ENCODE results near the gene EEF1AKMT3.

The EEF1AKMT3 gene
- 2.2 to 3.0 reads per million in 2 donors for total RNA-seq

DNA sequence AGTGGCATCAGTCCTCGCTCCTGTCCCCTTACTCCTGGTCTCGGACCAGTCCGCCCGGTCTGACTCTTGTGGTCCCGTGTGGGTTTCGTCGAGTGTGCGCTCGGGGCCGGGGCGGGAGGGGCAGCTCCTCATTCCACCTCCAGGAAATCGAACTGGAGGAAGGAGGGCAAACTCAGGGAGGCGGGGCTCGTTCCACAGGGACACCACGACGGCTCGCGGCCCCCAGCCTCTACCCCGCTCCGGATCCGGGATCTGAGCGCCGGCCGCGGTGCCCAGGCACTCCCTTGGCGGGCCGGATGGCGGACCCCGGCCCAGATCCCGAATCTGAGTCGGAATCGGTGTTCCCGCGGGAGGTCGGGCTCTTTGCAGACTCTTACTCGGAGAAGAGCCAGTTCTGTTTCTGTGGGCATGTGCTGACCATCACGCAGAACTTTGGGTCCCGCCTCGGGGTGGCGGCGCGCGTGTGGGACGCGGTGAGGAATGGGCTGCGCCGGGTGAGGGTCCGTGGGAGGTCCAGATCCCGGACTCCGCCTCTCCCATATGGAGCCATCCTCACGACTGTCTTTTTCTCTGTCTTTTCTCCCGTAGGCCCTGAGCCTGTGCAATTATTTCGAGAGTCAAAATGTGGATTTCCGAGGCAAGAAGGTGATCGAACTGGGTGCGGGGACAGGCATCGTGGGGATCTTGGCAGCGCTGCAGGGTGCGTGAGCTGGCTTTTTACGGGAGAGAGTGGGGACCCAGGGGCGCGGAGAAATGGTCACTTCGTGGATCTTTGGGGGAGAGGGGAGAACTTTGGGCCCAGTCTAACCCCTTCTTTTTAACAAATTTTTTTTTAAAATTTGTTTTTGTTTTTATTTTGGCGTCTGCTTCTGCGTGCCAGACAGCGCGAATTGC, at the start of gene EEF1AKMT3:
EEF1AKMT3 (plus strand) TSS at position 186 of the 894 bp plus-strand sequence; CDS start at position 297, 111 bp downstream.
- peak in 3 of 5 experiments; percentile 14 to 34 (median 28) for DNase-seq

- DNase-seq = no peak
These were observed 49.4 kb upstream of the EEF1AKMT3 start for GRCh38 chr12:57722716-57723629.

DNA sequence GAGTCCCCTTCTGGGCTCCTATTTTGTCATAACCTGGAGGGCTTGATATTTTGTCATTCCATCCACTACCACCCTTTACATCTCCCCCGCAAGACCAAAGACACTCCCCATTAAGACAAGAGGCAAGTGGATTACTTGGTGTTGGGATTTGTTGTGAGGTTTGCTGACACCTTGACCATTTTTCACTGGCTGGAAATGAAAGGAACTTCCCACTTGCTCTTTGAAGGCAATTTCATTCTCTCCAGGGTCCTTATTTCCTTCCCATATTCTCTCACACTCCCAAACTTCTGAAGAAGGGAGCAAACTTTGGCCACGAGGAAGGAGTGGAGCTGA, 48.8 kb upstream of the EEF1AKMT3 start:
- DNase-seq = no peak

GRCh38 chr12:57724003-57724935, 48.1 kb upstream of the EEF1AKMT3 start:
- DNase-seq = no peak

- DNase-seq = no peak
These were observed 47.3 kb upstream of the EEF1AKMT3 start for GRCh38 chr12:57724936-57725740.

DNA sequence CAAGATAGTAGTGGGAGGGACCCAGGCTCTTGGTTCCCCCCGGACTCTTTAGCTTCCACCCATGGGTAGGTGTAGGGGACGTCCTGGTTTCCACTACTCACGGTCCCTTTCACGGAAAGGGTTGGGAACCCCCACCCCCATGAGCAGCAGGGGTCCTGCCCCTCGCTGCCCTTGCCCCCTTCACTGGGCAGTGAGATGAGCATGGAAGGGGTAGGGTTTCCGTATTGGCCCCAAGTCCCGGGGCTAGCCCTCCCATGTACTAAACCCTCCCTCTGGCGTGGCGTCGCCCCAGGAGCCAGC, 46.6 kb upstream of the EEF1AKMT3 start:
- no peak for DNase-seq

GRCh38 chr12:57726151-57726883, 46.1 kb upstream of the EEF1AKMT3 start:
- peak in 1 of 5 experiments; percentile 33 for DNase-seq

DNA sequence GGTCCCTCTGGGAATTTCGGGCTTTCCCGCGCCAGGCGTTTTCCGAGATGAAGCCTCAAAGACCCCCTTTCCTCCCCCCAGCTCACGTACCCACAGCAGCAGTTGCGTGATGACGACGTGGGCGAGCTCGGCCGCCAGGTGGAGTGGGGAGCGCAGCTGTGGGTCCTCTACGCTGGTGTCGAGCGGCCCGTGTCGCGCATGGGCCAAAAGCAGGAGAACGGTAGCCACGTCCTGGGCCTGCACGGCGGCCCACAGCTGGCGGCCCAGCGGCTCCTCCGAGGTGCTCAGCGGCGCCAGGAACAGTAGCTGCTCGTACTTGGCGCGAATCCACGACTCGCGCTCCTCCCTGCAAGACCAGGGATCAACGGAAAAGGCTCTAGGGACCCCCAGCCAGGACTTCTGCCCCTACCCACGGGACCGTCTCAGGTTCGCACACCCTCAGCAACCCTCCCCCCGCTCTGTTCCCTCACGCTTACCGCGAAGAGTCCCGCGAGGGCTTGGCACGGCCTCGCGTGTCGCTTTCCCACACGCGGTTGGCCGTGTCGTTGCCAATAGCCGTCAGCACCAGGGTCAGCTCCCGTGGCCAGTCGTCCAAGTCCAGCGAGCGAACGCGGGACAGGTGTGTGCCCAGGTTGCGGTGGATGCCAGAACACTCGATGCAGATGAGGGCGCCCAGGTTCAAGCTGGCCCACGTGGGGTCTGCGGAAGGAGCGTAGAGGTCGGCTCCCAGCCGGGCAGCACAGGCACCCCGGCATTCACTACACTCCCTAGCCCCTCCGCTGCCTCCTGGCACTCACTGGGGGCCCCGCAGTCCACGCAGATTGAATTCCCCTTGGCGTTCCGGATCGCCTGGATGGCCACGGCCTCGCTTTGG, 45.3 kb upstream of the EEF1AKMT3 start:
- DNase-seq = no peak

DNA sequence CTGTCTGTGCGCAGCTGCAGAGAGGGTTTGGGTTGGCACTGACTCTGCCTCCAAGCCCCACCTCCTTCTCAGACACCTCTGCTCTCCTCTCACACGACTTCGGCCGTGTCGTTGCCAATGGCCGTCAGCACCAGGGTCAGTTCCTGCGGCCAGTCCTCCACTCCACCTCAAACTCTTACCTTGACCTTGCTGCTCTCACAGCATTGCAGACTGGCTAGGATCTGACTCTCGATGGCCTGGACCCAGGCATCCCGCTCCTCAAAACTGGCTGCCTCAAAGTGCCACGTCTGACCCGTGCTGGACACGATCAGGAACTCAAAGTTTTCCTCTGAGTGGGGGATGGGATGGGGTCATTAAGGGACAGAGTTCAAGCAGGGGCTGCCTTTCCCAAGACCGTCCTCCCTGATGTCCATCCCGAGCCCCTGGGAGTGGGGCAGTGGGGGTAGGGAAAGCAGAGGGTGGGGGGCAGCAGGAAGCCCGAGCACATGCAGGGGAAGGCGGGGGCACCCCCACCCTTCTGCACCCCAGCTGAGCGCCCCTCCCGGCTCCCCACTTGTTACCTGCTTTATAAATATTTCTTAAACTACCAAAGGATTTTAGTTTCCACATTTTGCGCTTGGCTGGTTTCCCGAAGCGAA, 44.5 kb upstream of the EEF1AKMT3 start:
- DNase-seq = no peak

DNA sequence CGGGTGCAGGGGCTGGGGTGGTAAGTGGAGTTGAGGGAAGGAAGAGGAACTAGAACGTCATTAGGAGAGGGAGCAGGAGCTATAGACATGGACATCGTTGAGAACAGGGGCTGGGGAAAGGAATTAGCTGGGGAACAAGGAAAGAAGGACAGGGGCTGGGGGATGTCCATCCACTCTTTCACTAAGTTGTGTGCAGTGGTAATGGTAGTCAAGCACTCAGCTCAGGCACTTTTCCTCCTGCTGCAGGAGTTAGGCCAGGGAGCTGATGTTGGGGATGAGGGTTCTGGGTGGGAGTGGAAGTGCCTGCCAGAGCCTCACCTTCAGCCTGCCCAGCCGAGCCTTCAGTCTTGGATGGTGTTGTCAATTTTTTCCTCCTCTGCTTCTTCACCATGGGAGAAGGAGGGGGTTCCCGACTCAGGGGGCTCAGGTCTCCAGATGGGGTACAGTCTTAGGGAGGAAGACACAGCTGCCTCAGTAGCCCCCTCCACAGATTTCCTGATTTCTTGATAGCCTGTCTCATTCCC, 43.0 kb upstream of the EEF1AKMT3 start:
- DNase-seq = no peak

- no peak for DNase-seq
These were observed 41.9 kb upstream of the EEF1AKMT3 start for GRCh38 chr12:57730336-57731067.

DNA sequence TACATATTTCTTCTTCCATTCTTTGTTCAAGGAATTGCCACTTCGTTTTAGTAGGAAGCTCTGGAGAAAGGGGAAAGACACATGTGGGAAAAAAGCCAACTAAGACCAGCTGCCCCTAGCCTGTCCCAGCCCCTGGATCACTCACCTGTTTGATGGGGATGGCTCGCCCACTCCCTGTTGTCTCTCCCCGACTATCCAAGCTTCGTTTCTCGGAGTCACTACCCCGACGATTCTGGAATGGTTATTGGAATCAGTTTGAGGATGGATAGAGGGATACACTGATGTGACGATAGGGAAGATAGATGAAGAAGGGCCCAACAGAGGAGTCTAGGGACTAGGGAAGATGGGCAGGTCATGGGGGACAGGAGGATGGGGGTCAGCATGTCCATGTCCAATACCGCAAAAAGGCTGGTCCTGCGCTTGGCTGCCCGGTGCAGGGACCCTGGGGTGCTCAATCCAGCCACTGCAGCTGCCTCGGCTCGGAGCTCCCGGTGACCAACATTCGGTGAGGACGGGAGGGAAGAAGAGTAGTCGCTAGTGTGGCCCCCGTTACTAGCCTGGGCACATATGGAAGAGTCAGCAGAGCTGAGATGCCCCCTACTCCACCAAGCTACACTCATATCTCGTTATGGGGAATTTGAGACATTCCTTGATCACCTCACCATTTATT, 40.9 kb upstream of the EEF1AKMT3 start:
- no peak for DNase-seq

DNA sequence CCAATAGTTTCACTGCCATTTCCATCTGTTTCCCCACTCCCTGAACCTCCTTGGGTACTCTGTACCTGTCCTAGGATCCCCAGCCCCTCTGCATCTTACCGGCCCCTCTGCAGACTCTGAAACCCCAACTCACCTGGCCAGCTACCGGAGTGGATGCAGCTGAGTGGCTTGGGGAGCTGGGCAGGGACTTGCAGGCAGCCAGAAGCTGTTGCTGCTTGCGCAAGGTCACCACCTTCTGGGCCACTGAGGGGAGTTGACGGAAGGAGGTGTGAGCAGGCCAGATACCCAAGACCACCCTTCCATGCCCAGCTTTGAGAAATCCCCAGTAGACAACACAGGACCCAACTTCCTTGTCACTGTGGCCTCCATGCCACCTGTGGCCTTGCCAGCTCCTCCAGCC, 40.1 kb upstream of the EEF1AKMT3 start:
- DNase-seq = no peak

DNA sequence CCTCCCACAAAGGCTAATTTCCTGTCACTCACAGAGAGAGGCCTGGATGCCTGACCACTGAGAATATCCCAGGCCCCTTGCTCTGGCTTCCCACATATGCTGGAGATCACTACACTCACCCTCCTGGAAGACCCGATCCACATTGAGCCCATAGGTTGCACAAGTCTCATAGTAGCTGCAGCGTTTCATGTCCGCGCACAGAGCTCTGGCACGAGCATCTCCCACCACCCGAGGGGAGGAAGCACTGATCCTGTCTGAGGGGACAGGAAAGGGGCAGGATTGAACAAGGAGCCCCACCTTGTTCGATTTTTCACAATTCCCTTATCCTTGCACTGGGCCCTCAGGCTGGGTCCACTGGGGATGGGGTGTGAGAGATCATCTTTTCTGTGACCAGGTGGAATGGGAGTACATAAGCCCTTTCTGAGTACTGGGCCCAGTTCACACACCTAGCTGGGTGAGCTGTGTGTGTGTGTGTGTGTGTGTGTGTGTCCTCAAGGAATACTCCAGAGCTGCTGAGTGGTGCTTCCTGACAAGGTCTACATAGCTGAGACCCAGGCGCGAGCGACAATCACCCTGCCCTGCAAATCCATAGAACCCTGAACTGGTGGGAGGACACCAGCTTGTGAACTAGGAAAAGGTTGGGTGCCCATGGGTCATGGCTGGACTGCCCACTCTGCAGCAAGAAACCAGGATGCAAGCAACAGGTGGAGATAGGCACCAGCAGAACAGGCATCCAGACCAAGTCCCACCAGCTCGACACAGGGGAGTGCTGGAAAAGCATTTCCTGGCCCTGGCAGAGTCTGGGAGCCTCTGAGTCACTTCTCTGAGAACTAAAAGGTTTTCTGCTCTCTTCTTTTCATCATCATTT, 39.5 kb upstream of the EEF1AKMT3 start:
- DNase-seq = no peak

DNA sequence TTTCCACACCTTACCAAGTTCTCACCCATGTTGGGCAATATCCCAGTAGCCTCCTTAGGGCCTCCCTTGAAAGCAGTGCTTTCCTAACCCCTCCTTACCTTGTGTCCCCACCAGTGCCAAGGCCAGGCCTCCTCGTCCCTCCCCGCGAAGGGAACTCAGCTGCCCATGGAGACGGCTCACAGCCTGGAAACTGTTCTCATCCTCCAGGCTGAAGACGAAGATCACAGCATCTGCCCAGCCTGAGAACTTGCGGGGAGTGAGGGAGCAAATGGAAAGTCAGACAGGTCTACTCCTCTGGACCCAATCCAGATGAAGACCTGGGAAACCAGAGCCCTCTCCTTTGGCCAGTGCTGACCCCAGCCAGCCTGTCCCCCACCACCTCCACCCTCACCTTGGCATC, 38.5 kb upstream of the EEF1AKMT3 start:
- no peak for DNase-seq

GRCh38 chr12:57734591-57734990, 37.8 kb upstream of the EEF1AKMT3 start:
- DNase-seq = no peak
